ENCODE data around the gene GBX1. TPM values are rescaled to one million over a fixed set of nuclear protein-coding genes. Genes with fewer than 3 reads are reported as not detected.

The GBX1 gene
- total RNA-seq, 1 donor from 2014 or later: not detected

GRCh38 chr7:151206914-151207313 lies 39.4 kb upstream of the GBX1 start:
- H3K27me3 ChIP-seq (ENCODE audit: low read depth): peaks cover 29% of the 10 kb centered on the region
- ATAC-seq: no peak
- H3K4me3 ChIP-seq: no peak overlapping the region
- H3K9me3 ChIP-seq: no peaks in the 10 kb centered on the region
- no peak overlapping the region for H3K27ac ChIP-seq
- intact Hi-C loops (cut with DNase I): no loop called here
- no peaks in the 10 kb centered on the region for H3K4me1 ChIP-seq
- no peak for DNase-seq
- H3K36me3 ChIP-seq: peaks cover 4% of the 10 kb centered on the region
- no peak for TF ChIP-seq CTCF (IDR thresholded peaks at IDR 0.05)

- TF ChIP-seq CTCF (IDR thresholded peaks at IDR 0.05): no peak
- DNase-seq (no peak), ATAC-seq (no peak)
- peaks cover 29% of the 10 kb centered on the region for H3K27me3 ChIP-seq (ENCODE audit: low read depth)
- intact Hi-C loops (cut with DNase I): no loop called here
- no peak overlapping the region for H3K27ac ChIP-seq
- no peak overlapping the region for H3K4me3 ChIP-seq
- no peaks in the 10 kb centered on the region for H3K36me3 ChIP-seq
- no peaks in the 10 kb centered on the region for H3K4me1 ChIP-seq
- H3K9me3 ChIP-seq: no peaks in the 10 kb centered on the region
These were observed 38.2 kb upstream of the GBX1 start for GRCh38 chr7:151205730-151206129.

- DNase-seq: no peak
- Histone ChIP-seq H3K9me3 (no peaks in the 10 kb centered on the region), H3K36me3 (no peaks in the 10 kb centered on the region), H3K27me3 (ENCODE audit: low read depth) (peaks cover 32% of the 10 kb centered on the region), H3K4me3 (no peak overlapping the region), H3K27ac (no peak overlapping the region), H3K4me1 (no peaks in the 10 kb centered on the region)
- intact Hi-C loops (cut with DNase I): no loop called here
- no peak for ATAC-seq
- TF ChIP-seq CTCF (IDR thresholded peaks at IDR 0.05): no peak
These were observed 37.0 kb upstream of the GBX1 start for GRCh38 chr7:151204383-151205032.

- no peaks in the 10 kb centered on the region for H3K4me1 ChIP-seq
- no peak overlapping the region for H3K4me3 ChIP-seq
- no peaks in the 10 kb centered on the region for H3K9me3 ChIP-seq
- intact Hi-C loops (cut with DNase I): no loop called here
- no peak for TF ChIP-seq CTCF (IDR thresholded peaks at IDR 0.05)
- ATAC-seq (no peak), DNase-seq (no peak)
- H3K27me3 ChIP-seq (ENCODE audit: low read depth): peaks cover 40% of the 10 kb centered on the region
- H3K36me3 ChIP-seq: no peaks in the 10 kb centered on the region
- no peak overlapping the region for H3K27ac ChIP-seq
These were observed 35.3 kb upstream of the GBX1 start for GRCh38 chr7:151202836-151203235.

GRCh38 chr7:151201751-151202150 lies 34.3 kb upstream of the GBX1 start:
- H3K27me3 ChIP-seq (ENCODE audit: low read depth): peaks cover 37% of the 10 kb centered on the region
- no peaks in the 10 kb centered on the region for H3K36me3 ChIP-seq
- TF ChIP-seq CTCF (IDR thresholded peaks at IDR 0.05): no peak
- no peak overlapping the region for H3K4me3 ChIP-seq
- intact Hi-C loops (cut with DNase I): no loop called here
- H3K4me1 ChIP-seq: no peaks in the 10 kb centered on the region
- ATAC-seq: no peak
- H3K27ac ChIP-seq: no peak overlapping the region
- no peaks in the 10 kb centered on the region for H3K9me3 ChIP-seq
- no peak for DNase-seq
